Mammary epithelial cell (primary cell): ENCODE measurements around the gene PLEKHG7.

Experiments
- EZH2 ChIP-seq: IDR thresholded peaks from 2 replicates; pipeline ENCODE4 v1.6.1; 2012; ENCODE audit warnings: low read length, inconsistent platforms, borderline replicate concordance
- TF ChIP-seq, protein P1 (sequence below), 2 donors: IDR thresholded peaks in 1 of 2; conservative IDR thresholded peaks in 1 of 2; 2 replicates each; pipeline ENCODE4 v1.5.1; 2011 to 2012; ENCODE audit warnings: inconsistent platforms in 2 of 2, low read length in 2 of 2, mild to moderate bottlenecking in 2 of 2, control low read depth in 1 of 2, low read depth in 1 of 2; ENCODE audit not compliant: insufficient read depth in 1 of 2; ENCODE audit errors: extremely low read depth in 1 of 2

DNA sequence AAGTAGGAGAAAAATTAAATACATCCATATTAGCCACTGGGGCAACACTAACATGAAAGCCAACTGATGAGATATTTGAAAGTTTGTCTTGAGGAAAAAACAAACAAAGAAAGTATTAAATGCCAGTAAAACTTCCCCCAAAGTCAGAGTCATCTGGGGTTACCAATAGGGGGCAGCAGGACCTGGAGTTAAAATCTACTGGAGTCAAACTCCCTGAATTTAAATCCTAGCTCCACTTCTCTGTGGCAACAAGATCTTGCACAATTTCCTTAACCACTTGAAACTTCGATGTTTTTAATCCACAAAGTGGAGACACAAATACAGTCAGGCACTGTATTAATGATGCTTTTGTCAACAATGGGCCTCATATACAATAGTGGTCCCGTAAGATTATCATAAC, 14.4 kb downstream of the PLEKHG7 start:
- no peak for TF ChIP-seq EZH2
- TF ChIP-seq, protein P1, sequence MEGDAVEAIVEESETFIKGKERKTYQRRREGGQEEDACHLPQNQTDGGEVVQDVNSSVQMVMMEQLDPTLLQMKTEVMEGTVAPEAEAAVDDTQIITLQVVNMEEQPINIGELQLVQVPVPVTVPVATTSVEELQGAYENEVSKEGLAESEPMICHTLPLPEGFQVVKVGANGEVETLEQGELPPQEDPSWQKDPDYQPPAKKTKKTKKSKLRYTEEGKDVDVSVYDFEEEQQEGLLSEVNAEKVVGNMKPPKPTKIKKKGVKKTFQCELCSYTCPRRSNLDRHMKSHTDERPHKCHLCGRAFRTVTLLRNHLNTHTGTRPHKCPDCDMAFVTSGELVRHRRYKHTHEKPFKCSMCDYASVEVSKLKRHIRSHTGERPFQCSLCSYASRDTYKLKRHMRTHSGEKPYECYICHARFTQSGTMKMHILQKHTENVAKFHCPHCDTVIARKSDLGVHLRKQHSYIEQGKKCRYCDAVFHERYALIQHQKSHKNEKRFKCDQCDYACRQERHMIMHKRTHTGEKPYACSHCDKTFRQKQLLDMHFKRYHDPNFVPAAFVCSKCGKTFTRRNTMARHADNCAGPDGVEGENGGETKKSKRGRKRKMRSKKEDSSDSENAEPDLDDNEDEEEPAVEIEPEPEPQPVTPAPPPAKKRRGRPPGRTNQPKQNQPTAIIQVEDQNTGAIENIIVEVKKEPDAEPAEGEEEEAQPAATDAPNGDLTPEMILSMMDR (conservative IDR thresholded peaks at IDR 0.05 in 1 of 2, IDR thresholded peaks at IDR 0.05 in 1 of 2; ENCODE audit: extremely low read depth in 1 of 2, insufficient read depth in 1 of 2, low read depth in 1 of 2, low read length in 2 of 2): peak; percentile 42 to 52
